C4-2B (cell line): ENCODE measurements around the gene COL4A4.

Experiments
- CTCF ChIP-seq: fragments of 450-650 bp; conservative IDR thresholded peaks from 2 replicates; pipeline ENCODE4 v1.5.1; 2017; ENCODE audit warnings: mild to moderate bottlenecking
- ZFX ChIP-seq: fragments of 450-650 bp; IDR thresholded peaks from 2 replicates; pipeline ENCODE4 v1.6.1; 2017

- no peak for TF ChIP-seq CTCF
- no peak for TF ChIP-seq ZFX
Observed at GRCh38 chr2:227204452-227204851, 40.4 kb upstream of the COL4A4 start.
